Activated CD8-positive, alpha-beta memory T cell treated with anti-CD3 and anti-CD28 coated beads, Interleukin-2, amount 10 ng/mL, durations not matched to agents 7 days and 5 days (primary cell): ENCODE measurements around the gene OR52R1. TPM values are rescaled to one million over a fixed set of nuclear protein-coding genes. Genes with fewer than 3 reads are reported as not detected.

Source experiments
- ATAC-seq: fragments of 150-1000 bp; cut with Tn5 transposase; one replicate; pipeline ENCODE4 v1.10.0; 2021; ENCODE audit warnings: moderate library complexity
- CTCF ChIA-PET: fragments of 350-600 bp; sonication (Branson Sonifier 250); formaldehyde crosslinking; loops from one replicate; lab custom pipeline; 2021; ENCODE audit warnings: antibody characterized with exemption; lab: Charles Lee
- DNase-seq: peaks from one replicate; pipeline ENCODE4 v3.0.0-alpha.2; 2020
- H3K27ac Mint-ChIP-seq: one replicate; pipeline ENCODE4 v1.8.0; 2021; ENCODE audit warnings: mild to moderate bottlenecking, mixed read lengths
- H3K27me3 Mint-ChIP-seq: one replicate; pipeline ENCODE4 v1.8.0; 2021; ENCODE audit warnings: mixed read lengths
- H3K36me3 Mint-ChIP-seq: one replicate; pipeline ENCODE4 v1.8.0; 2021; ENCODE audit warnings: mild to moderate bottlenecking, mixed read lengths
- H3K4me1 Mint-ChIP-seq: one replicate; pipeline ENCODE4 v1.8.0; 2021; ENCODE audit warnings: mixed read lengths
- H3K4me3 Mint-ChIP-seq: one replicate; pipeline ENCODE4 v1.8.0; 2021; ENCODE audit warnings: mild to moderate bottlenecking, moderate library complexity, mixed read lengths
- H3K9me3 Mint-ChIP-seq: one replicate; pipeline ENCODE4 v1.8.0; 2022; ENCODE audit warnings: low read depth, mixed read lengths
- total RNA-seq, 2 experiments: library from RNA; stranded (reverse); gene quantifications; one replicate each; pipeline ENCODE4 v1.2.3, GENCODE V29; 2021

Gene OR52R1
- total RNA-seq, 2 experiments from 2014 or later = not detected

GRCh38 chr11:4797206-4797605, 7.0 kb downstream of the OR52R1 start:
- DNase-seq = no peak
- no peaks in the 10 kb centered on the region for H3K9me3 Mint-ChIP-seq
- CTCF ChIA-PET = no interaction called here
- no peak for ATAC-seq
- H3K36me3 Mint-ChIP-seq = no peaks in the 10 kb centered on the region
- H3K27me3 Mint-ChIP-seq = peaks cover 3% of the 10 kb centered on the region
- no peak overlapping the region for H3K4me3 Mint-ChIP-seq
- H3K4me1 Mint-ChIP-seq = peaks cover 5% of the 10 kb centered on the region
- no peak overlapping the region for H3K27ac Mint-ChIP-seq

DNA sequence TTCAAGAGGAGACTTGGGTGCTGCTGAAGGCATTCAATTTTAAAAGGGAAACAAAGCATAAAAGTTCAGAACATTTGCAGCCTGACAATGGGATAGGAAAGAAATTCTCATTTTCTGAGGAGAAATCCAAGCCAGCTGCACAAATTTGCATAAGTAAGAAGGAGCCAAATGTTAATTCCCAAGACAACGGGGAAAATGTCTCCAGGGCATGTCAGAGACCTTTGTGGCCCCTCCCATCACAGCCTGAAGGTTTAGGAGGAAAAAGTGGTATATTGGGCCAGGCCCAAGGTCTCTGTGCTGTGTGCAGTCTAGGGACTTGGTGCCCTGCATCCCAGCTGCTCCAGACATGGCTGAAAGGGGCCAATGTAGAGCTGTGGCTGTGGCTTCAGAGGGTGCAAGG, 21.7 kb downstream of the OR52R1 start:
- CTCF ChIA-PET = no interaction called here
- peaks cover 2% of the 10 kb centered on the region for H3K9me3 Mint-ChIP-seq
- H3K4me3 Mint-ChIP-seq = no peak overlapping the region
- H3K27ac Mint-ChIP-seq = no peak overlapping the region
- no peaks in the 10 kb centered on the region for H3K27me3 Mint-ChIP-seq
- ATAC-seq (no peak), DNase-seq (no peak)
- no peaks in the 10 kb centered on the region for H3K4me1 Mint-ChIP-seq
- H3K36me3 Mint-ChIP-seq = no peaks in the 10 kb centered on the region

GRCh38 chr11:4769838-4770237, 34.3 kb downstream of the OR52R1 start, which contains the start of gene OR51F1:
Gene OR51F1, minus strand, starts transcription at chr11:4769938. Its CDS starts 0 bp downstream, at chr11:4769938.
- DNase-seq (no peak), ATAC-seq (no peak)
- Mint-ChIP-seq H3K27ac (no peak within 1 kb of the TSS), H3K4me1 (no peaks in the 10 kb centered on the region), H3K36me3 (no peaks in the 10 kb centered on the region), H3K9me3 (no peaks in the 10 kb centered on the region), H3K4me3 (no peak within 1 kb of the TSS), H3K27me3 (no peaks in the 10 kb centered on the region)
- CTCF ChIA-PET = no interaction called here

- no peak for ATAC-seq
- CTCF ChIA-PET = no interaction called here
- Mint-ChIP-seq H3K9me3 (no peaks in the 10 kb centered on the region), H3K4me1 (no peaks in the 10 kb centered on the region), H3K36me3 (no peaks in the 10 kb centered on the region), H3K27me3 (no peaks in the 10 kb centered on the region), H3K27ac (no peak overlapping the region), H3K4me3 (no peak overlapping the region)
- no peak for DNase-seq
These were observed 36.1 kb downstream of the OR52R1 start for GRCh38 chr11:4768094-4768493.

DNA sequence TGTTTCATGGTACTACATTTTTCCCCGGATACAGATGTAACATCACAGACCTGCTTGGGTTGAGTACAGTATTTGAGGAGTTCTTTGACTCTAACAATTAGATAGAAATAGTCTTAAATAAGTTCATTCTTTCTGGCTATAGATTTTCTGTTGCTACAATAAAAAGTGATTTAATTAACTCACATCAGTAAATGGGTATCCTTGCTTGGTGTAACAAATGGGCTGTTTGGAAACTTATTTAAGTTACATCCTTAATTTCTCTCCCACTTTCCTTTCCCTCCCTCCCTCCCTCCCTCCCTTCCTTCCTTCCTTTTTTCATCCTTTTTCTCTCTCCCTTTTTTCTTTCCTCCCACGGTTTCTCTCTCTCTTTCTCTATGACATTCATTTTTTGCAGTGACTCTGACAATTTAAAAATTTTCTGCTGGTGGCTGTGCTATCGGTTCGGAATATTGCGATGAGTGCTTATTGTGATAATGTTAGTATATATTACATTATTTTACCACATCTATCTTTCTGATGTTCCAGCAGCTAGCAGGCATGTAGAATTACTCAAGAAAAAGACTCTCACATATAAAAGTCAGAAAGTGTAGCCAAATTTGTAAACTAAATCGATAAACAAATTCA, 37.6 kb downstream of the OR52R1 start:
- no peak overlapping the region for H3K4me3 Mint-ChIP-seq

GRCh38 chr11:4763096-4763495, 41.1 kb downstream of the OR52R1 start:
- Mint-ChIP-seq H3K27ac (no peak overlapping the region), H3K27me3 (no peaks in the 10 kb centered on the region), H3K4me3 (no peak overlapping the region), H3K9me3 (no peaks in the 10 kb centered on the region), H3K36me3 (no peaks in the 10 kb centered on the region), H3K4me1 (no peaks in the 10 kb centered on the region)
- no peak for ATAC-seq
- CTCF ChIA-PET = no interaction called here
- DNase-seq = no peak

More for the DNA sequence above, 37.6 kb downstream of the OR52R1 start:
- Mint-ChIP-seq H3K36me3 (no peaks in the 10 kb centered on the region), H3K9me3 (no peaks in the 10 kb centered on the region), H3K27ac (no peak overlapping the region), H3K4me1 (no peaks in the 10 kb centered on the region), H3K27me3 (no peaks in the 10 kb centered on the region)
- ATAC-seq (no peak), DNase-seq (no peak)
- CTCF ChIA-PET = no interaction called here

Other genes starting within 250 kb of the OR52R1 start
- not detected for gene OR52I2, start 222.6 kb downstream of the OR52R1 start, total RNA-seq
- not detected for gene OR52I1, start 210.3 kb downstream of the OR52R1 start, total RNA-seq
- gene TRIM68, start 196.1 kb downstream of the OR52R1 start, total RNA-seq = 10 to 100 TPM; 14.9 to 15.9 TPM
- gene OR51D1, start 166.9 kb downstream of the OR52R1 start, total RNA-seq = not detected
- gene OR51E1, start 160.4 kb downstream of the OR52R1 start, total RNA-seq = not detected
- gene OR51E2, start 106.5 kb downstream of the OR52R1 start, total RNA-seq = not detected
- gene MMP26, start 99.6 kb downstream of the OR52R1 start, total RNA-seq = not detected
- not detected for gene OR51F1, start 34.4 kb downstream of the OR52R1 start, total RNA-seq
- gene OR51F2, start 16.9 kb upstream of the OR52R1 start, total RNA-seq = not detected
- gene OR51S1, start 44.8 kb upstream of the OR52R1 start, total RNA-seq = not detected
- gene OR51T1, start 77.5 kb upstream of the OR52R1 start, total RNA-seq = not detected
- not detected for gene OR51A7, start 99.4 kb upstream of the OR52R1 start, total RNA-seq
- gene OR51G2, start 115.0 kb upstream of the OR52R1 start, total RNA-seq = not detected
- gene OR51G1, start 120.0 kb upstream of the OR52R1 start, total RNA-seq = not detected
- not detected for gene OR51A4, start 143.2 kb upstream of the OR52R1 start, total RNA-seq
- gene OR51A2, start 151.3 kb upstream of the OR52R1 start, total RNA-seq = not detected
- not detected for gene OR51L1, start 190.5 kb upstream of the OR52R1 start, total RNA-seq
- gene OR52J3, start 242.1 kb upstream of the OR52R1 start, total RNA-seq = not detected